MM.1S (cell line): ENCODE data around the gene SIK2.

Source experiments
- DNase-seq: peaks from one replicate; pipeline ENCODE4 v3.0.0-alpha.2; 2015
- H2AFZ ChIP-seq: fragments of 300-600 bp; sonication (generic); 2 replicates; pipeline ENCODE4 v1.6.0; 2016; ENCODE audit warnings: antibody characterized with exemption, low read length
- H3F3A ChIP-seq: fragments of 300-600 bp; sonication (generic); 2 replicates; pipeline ENCODE4 v1.6.1; 2016; ENCODE audit warnings: mild to moderate bottlenecking, antibody characterized with exemption, low read length, moderate library complexity, mixed read lengths; ENCODE audit not compliant: insufficient read depth
- H3K27ac ChIP-seq: fragments of 300-600 bp; sonication (generic); 2 replicates; pipeline ENCODE4 v1.5.1; 2016; ENCODE audit warnings: mild to moderate bottlenecking, low read length
- H3K27me3 ChIP-seq: fragments of 300-600 bp; sonication (generic); replicated peaks from 2 replicates; pipeline ENCODE4 v1.6.0; 2016; ENCODE audit warnings: low read length; ENCODE audit not compliant: insufficient read depth
- H3K36me3 ChIP-seq: fragments of 300-600 bp; sonication (generic); replicated peaks from 2 replicates; pipeline ENCODE4 v1.6.1; 2016; ENCODE audit warnings: mild to moderate bottlenecking, low read length, mixed read lengths; ENCODE audit not compliant: insufficient read depth
- H3K4me1 ChIP-seq: fragments of 300-600 bp; sonication (generic); 2 replicates; pipeline ENCODE4 v1.6.1; 2016; ENCODE audit warnings: low read length, mixed read lengths
- H3K4me2 ChIP-seq: fragments of 300-600 bp; sonication (generic); 2 replicates; pipeline ENCODE4 v1.6.0; 2016; ENCODE audit warnings: low read depth, low read length
- H3K4me3 ChIP-seq: fragments of 300-600 bp; sonication (generic); 2 replicates; pipeline ENCODE4 v1.5.1; 2016; ENCODE audit warnings: low read length, mixed read lengths
- H3K79me2 ChIP-seq: fragments of 300-600 bp; sonication (generic); 2 replicates; pipeline ENCODE4 v1.6.1; 2016; ENCODE audit warnings: mixed run types, low read length, mixed read lengths
- H3K9ac ChIP-seq: fragments of 300-600 bp; sonication (generic); 2 replicates; pipeline ENCODE4 v1.6.1; 2016; ENCODE audit warnings: low read length, mixed read lengths
- H3K9me2 ChIP-seq: fragments of 300-600 bp; sonication (generic); replicated peaks from 2 replicates; pipeline ENCODE4 v1.6.1; 2016; ENCODE audit warnings: mild to moderate bottlenecking, low read length, mixed read lengths; ENCODE audit not compliant: insufficient read depth
- H3K9me3 ChIP-seq: fragments of 300-600 bp; sonication (generic); replicated peaks from 2 replicates; pipeline ENCODE4 v1.6.1; 2016; ENCODE audit warnings: mild to moderate bottlenecking, low read length, mixed read lengths; ENCODE audit not compliant: insufficient read depth
- H4K20me1 ChIP-seq: fragments of 300-600 bp; sonication (generic); 2 replicates; pipeline ENCODE4 v1.6.1; 2016; ENCODE audit warnings: mild to moderate bottlenecking, low read length, moderate library complexity, mixed read lengths; ENCODE audit not compliant: insufficient read depth
- CTCF ChIP-seq: fragments of 300-600 bp; sonication (generic); IDR thresholded peaks from 2 replicates; pipeline ENCODE4 v1.5.1; 2016; ENCODE audit warnings: antibody characterized with exemption, low read length, mixed read lengths
- EZH2 ChIP-seq: fragments of 300-600 bp; sonication (generic); optimal IDR thresholded peaks from 2 replicates; pipeline ENCODE3; 2017; ENCODE audit warnings: low read depth, mild to moderate bottlenecking, antibody characterized with exemption, low read length, mixed read lengths
- EZH2phosphoT487 ChIP-seq: fragments of 300-600 bp; sonication (generic); IDR thresholded peaks from 2 replicates; pipeline ENCODE4 v1.6.1; 2018; ENCODE audit warnings: antibody characterized with exemption, low read length

Gene SIK2

GRCh38 chr11:111573821-111574249, 28.4 kb upstream of the SIK2 start:
- H3K4me3 ChIP-seq: no peak overlapping the region
- no peaks in the 10 kb centered on the region for H3K27me3 ChIP-seq
- no peaks in the 10 kb centered on the region for H3K4me1 ChIP-seq
- H3F3A ChIP-seq: no peaks in the 10 kb centered on the region
- H4K20me1 ChIP-seq: no peaks in the 10 kb centered on the region
- H3K36me3 ChIP-seq: no peaks in the 10 kb centered on the region
- no peak for DNase-seq
- no peaks in the 10 kb centered on the region for H3K9me3 ChIP-seq
- no peak for TF ChIP-seq EZH2phosphoT487
- no peak for TF ChIP-seq EZH2
- no peak for TF ChIP-seq CTCF
- no peaks in the 10 kb centered on the region for H3K9me2 ChIP-seq
- no peak overlapping the region for H3K9ac ChIP-seq
- no peak overlapping the region for H3K27ac ChIP-seq
- H3K79me2 ChIP-seq: no peaks in the 10 kb centered on the region
- no peak overlapping the region for H2AFZ ChIP-seq
- H3K4me2 ChIP-seq: no peak overlapping the region

- H3K79me2 ChIP-seq: no peaks in the 10 kb centered on the region
- H3K4me2 ChIP-seq: no peak overlapping the region
- H2AFZ ChIP-seq: no peak overlapping the region
Observed at GRCh38 chr11:111574373-111575225, 27.6 kb upstream of the SIK2 start.

GRCh38 chr11:111575740-111576139, 26.5 kb upstream of the SIK2 start:
- Histone ChIP-seq H3K4me3 (no peak overlapping the region), H3K36me3 (no peaks in the 10 kb centered on the region), H3K9me2 (no peaks in the 10 kb centered on the region), H3K27me3 (no peaks in the 10 kb centered on the region), H3K27ac (no peak overlapping the region), H3K4me2 (no peak overlapping the region), H3K9ac (no peak overlapping the region), H3K9me3 (no peaks in the 10 kb centered on the region), H3K4me1 (no peaks in the 10 kb centered on the region), H3K79me2 (no peaks in the 10 kb centered on the region), H4K20me1 (no peaks in the 10 kb centered on the region), H2AFZ (no peak overlapping the region), H3F3A (no peaks in the 10 kb centered on the region)
- TF ChIP-seq EZH2phosphoT487 (no peak), CTCF (no peak), EZH2 (no peak)
- DNase-seq: no peak

More at GRCh38 chr11:111574373-111575225, 27.6 kb upstream of the SIK2 start:
- Histone ChIP-seq H3K9ac (no peak overlapping the region), H3K27ac (no peak overlapping the region), H3K4me3 (no peak overlapping the region), H3K36me3 (no peaks in the 10 kb centered on the region), H3F3A (no peaks in the 10 kb centered on the region), H3K27me3 (no peaks in the 10 kb centered on the region), H3K9me3 (no peaks in the 10 kb centered on the region), H3K4me1 (no peaks in the 10 kb centered on the region), H4K20me1 (no peaks in the 10 kb centered on the region), H3K9me2 (no peaks in the 10 kb centered on the region)
- no peak for DNase-seq
- no peak for TF ChIP-seq EZH2phosphoT487
- TF ChIP-seq EZH2: no peak
- TF ChIP-seq CTCF: no peak
